ENCODE data around the gene VOPP1.

Gene VOPP1

DNA sequence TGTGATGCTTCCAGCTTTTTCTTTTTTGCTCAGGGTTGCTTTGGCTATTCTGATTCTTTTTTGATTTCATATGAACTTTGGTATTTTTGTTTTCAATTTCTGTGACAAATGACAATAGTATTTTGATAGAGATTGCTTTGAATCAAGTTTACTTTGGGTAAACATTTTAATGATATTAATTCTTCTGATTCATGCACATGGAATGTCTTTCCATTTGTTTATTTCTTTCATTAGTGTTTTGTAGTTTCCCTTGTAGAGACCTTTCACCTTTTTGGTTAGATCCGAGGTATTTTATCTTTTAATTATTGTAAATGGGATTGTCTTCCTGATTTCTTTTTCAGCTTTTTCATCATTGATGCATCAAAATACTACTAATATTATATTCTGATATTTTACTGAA is 114.0 kb downstream of the VOPP1 start:
- no peak for DNase-seq

DNA sequence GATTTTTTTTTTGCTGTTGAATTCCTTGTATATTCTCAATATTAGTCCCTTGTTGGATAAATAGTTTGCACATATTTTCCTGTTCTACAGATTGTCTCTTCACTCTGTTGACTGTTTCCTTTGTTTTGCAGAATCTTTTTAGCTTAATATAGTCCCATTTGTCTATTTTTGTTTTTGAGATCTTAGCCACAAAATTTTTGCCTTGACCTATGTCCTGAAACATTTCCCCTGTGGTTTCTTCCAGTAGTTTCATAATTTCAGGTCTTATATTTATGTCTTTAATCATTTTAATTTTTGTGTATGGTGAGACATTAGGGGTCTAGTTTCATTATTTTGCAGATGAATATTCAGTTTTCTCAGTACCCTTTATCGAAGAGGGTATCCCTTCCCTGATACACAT is 114.5 kb downstream of the VOPP1 start:
- no peak for DNase-seq

DNA sequence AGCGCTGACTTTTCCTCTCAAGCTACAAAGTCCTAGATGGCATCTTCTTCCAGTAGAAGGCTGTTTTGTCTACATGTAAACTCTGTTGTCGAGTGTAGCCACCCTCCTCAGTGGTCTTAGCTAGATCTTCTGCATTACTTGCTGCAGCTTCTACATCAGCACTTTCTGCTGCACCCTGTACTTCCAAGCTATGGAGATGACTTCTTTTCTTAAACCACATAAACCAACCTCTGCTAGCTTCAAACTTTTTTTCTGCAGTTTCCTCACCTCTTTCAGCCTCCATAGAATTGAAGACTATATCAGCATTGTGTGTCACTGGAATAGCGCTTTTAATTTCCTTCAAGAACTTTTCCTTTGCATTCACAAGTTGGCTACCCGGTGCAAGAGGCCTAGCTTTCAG is 119.3 kb downstream of the VOPP1 start:
- no peak for DNase-seq

DNA sequence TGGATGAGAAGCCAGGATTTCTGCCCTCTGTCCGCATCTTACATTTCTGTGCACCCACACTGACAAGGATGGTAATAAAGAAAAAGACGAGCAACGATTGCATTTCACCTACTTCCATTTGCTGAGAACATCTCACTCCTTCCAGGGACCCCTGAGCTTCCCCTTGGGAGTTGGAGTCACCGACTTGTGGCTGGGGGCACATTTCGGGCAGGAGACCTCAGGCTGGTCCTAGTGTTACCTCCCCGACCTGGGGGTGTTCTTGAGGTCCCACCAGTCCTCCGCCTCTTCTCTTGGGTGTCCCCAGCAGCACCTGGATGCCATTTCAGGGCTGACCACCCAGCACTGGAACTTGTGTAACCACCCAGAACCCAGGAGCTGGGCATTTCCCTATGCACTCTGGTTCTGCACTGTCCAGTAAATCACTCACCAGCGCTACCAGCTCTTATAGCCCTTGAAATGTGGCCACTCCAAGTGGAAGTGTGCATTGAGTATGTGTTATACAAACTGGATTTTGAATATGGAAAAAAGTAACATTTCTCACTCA is 122.2 kb downstream of the VOPP1 start:
- no peak for DNase-seq

DNA sequence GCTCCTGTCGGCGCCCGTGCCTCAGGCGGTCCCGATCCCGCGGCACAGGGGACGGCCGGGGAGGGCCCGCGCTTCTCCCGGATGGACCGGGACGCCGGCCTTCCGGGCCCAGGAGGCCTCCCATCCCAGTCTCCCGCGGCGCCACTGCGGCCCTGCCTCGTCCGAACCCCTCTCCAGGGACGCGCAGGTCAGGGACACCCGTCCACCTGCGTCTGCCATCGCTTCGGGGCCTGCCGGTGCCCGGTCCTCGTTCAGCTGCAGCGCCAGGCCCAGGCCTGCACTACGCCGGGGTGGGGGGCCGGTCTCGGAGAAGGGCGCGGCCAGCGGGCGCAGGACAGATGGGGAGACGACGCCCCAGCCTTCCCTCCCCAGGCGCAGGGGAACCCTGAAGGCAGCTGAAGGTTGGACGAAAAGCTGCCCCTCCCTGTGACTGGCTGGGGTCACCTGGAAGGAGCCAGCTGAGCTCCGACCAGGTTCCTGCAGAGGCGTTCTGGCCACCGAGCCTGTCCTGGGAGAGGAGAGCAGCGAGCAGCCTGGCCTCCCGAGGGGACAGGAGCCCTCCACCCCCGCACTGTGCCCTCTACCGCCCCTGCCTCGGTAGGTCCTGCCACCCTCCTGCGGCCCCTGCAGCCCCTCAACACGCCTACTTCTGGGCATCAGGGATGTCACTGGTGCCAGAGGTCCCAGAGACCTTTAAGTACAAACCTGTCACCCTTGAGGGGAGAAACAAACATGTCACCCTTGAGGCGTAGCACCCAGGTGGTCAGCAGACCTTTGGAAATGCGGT is 122.9 kb downstream of the VOPP1 start:
- DNase-seq, result no peak

DNA sequence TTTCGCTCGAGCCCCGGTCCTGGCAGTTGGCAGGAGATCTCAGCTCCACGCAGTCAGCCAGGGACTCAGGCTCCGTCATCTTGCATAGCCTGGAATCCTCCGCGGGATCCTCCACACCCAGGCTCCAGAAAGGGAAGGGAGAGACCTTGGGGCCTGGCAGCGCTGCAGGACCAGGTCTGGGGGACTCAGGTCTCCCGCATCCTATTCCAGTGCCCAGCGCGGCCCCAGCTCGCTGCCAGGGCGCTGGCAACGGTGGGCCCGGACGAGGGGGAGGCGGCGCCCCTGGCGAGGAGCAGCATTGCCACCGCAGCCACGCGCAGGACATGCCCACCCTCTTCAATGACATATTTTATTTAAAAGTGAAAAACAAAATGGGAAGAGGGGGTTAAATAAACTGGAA is 123.8 kb downstream of the VOPP1 start:
- DNase-seq, result no peak

DNA sequence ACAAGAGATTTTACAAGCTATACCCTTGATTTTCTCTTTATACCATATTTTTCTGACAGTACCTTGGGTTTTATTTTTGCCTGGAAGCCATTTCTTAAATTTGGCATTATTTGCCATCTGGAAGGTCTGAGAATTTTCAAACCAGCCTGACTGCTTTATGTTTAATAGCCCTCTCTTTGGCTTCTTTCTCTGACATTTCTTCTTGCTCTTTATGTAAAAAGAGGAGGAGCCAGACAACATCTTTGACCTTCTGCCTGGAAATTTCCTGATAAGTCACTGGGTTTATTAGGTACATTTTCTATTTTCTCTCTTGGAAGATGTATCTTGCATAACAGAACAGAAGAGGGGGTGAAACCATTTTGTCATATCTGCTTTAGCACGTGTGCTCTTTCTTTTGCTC is 127.5 kb downstream of the VOPP1 start:
- no peak for DNase-seq

DNA sequence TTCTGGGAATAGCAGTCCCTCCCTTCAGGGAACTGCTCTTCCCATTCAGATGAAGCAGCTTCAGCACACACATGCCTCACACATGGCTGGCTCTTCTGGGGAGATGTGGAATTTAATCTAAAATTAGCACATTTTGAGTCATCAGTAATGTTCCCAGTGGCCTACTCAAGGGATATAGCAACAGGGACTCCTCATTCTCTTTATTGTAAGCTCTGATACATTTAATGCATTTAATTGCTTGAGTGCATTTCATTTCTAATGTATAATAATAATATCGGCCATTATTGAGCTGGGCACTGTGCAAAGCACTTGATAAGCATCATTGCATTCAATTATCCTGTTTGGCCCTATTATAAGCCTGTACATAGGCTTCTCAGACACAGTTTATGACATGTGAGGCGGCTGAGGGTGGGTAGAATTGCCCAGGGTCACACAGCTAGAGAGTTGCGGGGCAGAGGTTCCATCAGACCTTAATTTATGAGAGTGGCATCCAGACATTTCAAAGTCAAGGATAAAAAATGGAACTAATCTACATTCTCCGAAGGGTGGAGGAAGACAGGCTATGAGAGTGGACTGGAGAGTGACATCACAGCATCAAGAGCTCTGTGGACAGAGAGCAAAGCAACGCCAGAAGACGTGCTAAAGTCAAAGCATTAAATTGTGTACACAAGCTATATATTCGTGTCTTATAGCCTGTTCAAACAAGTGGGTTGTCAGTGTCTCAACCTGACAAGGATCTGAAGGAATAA is 130.4 kb downstream of the VOPP1 start:
- DNase-seq, result no peak

DNA sequence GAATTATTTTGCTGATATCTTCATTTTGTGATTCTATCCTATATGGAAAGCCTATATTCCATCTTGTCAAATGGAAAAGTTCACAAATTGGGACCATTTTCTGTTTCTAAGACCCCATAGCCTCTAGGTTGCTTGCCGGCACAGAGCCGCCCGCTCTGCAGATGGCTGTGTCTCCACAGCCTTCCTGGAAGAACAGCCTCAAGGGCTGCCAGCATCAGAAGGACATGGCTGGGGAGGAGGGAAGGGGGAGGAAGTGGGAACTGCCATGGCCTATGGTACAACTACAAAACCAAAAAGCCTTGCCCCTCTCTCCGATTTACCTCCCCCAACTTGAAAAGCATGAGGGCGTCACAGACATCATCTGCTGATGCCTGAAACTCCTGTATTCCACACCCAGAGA is 131.3 kb downstream of the VOPP1 start:
- no peak for DNase-seq

DNA sequence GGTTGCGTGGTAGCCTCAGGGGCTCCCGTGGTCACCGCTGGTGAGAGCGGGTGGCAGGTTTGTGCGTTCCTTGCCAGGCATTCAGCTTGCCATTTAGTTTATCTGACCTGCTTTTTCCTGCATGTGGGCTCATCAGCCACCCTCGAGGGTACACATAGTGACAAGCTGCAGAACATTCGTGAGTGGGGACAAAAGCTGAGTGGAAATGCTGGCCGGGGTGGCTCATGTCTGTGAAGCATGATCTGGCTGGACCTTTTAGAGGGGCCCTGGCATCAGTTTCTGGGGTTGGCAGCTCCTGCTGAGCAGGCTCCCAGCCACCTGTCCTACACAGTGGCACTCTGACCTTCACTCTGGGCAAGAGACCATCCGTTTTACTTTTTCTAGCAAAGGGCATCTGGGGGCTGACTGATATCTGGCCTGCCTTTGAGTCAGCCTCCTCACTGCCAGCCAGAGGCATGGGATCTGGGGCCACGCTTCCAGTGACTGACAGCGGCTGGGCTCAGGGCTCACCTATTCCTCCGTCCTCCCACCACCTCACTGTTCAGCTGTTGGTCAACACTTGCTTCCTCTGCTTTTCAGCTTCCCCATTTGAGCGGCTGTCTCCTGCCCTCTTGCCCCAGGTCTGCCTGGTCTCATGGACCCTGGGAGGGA is 132.1 kb downstream of the VOPP1 start:
- no peak for DNase-seq

DNA sequence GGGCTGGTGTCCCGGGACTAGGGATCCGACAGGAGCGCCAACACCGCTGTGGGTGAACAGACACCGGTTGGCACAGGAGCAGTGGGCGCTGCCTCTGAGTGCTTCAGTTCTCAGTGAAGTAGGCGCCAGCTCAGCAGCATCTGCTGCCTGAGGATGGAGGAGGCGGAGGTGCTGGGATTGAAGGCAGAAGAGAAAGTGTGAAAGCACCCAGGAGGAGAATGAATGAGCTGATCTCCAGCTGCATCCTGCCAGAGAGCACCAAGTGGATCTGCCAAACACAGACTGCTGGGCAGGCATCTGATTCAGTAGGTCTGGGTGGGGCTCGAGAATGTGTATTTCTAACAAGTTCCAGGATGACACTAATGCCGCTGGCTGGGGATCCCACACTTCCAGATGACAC is 132.7 kb downstream of the VOPP1 start:
- DNase-seq, result no peak

DNA sequence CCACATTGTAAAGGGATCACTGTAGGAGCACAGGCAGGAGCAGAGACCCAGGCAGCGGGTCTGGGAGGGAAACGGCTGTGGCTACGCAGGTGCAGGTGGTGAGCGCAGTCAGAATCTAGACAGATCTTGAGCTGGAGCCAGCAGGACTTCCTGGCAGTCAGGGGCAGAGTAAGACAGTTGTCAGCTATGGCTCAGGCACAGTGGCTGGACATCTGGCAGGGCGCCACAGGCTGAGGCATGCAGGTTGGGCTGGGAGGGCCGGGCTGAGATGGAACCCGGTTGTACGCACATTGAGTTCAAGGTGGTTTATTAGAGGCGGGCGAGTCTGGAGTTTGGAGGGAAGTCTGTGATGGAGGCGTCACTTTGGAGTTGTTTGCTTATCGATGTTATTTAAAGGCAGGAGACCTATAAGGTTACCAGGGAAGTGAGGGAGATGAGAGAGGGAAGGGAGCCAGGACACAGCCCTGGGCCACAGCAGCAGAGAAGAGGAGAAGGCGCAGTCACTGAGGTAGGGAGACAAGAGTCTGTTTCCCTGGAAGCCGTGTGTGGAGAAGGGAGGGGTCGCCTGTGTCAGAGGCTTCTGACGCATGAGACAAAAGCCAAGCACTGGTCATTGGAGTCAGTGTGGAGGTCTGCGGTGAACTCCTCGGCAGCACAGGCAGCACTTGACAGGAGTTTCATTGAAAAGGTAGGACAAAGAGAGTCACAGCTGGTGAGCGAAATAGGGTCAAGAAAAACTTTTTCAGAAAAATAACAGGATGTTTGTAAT is 133.4 kb downstream of the VOPP1 start:
- DNase-seq, result no peak

DNA sequence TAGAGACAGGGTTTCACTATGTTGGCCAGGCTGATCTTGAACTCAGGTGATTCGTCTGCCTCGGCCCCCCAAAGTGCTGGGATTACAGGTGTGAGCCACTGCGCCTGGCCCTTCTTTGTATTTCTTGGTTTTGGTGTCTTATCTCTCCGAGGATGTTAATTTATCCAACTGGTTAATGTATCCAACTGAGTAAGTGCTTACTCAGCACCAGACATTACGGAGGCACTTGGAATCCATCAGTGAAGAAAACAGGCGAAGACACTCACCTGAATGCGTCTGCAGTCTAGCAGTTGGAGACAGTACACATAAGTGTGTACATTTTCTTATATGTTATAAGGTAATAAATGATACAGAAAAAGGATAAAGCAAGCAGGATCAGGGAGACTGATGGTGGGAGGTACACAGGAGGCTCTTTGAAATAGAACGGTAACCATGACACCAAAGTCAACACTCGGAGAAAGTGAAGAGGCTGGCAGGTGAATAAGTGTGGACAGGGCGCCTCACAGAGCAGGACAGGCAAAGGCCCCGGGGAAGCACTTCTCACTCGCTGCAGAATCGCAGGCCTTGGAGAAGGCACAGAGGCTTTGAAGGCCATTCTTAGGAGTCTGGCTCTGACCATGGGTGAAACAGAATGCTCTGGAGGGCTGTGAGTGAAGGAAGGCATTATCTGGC is 134.1 kb downstream of the VOPP1 start:
- no peak for DNase-seq

DNA sequence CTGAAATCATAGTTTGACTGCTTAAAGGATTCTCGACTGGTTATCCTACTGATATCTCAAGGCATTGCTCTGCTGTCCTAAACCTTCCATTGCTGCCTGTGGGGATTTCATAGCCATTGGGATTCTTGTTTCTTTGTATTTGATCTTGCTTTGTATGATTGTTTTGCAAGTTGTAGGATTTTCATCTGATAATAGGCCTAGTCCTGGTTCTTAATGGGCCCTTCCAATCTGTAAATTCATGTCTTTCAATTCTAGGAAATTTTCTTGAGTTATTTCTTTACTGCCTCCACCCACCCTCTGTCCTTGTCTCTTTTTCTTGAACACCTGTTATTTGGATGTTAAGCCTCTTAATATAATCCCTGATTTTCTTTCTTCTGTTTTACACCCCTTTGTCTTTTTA is 134.9 kb downstream of the VOPP1 start:
- DNase-seq, result no peak

DNA sequence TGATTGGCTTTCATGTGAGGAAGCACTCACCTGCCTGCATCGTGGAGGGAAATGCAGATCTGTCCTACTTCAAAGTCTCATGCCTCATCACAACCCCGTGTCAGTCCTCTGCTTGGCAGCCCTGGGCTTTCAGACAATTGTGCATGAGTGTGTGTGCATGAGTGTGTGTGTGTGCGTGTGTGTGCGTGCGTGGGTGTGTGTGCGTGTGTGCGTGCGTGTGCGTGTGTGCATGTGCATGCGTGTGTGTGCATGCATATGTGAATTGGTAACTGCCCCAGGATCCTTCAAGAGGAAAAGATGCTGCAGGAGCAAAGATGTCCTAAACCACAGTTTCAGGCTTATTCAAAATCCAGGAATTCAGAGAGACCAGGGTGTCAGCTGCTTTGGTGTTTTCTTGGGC is 135.8 kb downstream of the VOPP1 start:
- no peak for DNase-seq

DNA sequence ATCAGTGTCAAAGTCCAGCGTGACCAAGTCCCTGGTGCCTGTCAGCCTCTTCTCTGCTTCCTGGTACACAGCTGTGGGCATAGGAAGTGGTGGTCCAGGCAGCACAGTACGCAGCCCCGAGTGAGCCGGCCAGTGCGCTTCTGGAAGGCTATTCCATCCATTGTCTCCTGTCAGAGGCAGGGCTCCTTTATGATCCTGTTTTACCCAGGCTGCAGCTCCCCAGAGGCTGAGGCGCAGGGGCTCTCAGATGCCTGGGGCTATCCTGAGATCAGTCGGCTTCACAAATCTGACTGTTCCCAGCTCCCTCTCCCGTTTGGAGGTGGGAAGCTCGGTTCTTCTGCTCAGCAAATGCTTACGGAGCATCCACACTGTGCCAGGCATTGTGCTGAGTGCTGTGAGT is 136.8 kb downstream of the VOPP1 start:
- DNase-seq, result no peak

DNA sequence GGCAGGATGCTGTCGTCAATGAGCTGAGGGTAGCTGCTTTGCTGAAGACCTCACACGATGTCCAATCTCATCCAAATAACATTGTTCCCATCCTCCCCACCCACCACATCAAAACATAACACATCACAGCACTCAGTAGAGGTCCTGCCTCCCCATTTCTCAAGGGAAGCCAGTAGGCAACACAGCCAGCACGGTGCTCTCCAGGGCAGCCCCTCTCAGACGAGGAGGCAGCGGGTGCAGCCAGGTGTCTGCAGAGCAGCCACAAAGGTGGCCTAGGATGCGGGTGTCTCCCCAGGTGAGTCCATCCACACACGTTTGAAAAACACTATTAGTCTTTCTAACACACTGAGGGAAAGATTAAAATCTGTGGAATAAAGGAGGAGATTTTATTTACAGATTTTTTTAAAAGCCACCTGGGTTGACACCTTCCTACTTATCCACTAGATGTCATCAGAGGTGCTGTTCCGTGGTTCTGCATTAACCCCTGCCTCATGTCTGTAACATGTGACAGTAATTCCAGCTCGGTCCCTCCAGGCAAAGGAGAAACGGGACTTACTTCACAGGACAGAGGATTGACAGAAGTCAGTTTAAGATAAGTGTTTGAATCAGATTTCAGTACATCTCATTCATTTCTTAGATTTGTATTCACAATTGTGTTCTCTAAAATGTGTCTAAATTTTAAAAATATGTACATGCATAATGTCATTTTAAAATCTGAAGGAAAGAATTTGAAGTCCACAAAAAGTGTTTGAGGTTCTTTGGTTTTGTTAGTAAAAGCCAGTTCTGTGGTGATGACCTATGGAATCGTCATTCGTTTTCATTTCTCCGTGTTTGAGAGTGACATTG is 139.1 kb downstream of the VOPP1 start:
- no peak for DNase-seq

DNA sequence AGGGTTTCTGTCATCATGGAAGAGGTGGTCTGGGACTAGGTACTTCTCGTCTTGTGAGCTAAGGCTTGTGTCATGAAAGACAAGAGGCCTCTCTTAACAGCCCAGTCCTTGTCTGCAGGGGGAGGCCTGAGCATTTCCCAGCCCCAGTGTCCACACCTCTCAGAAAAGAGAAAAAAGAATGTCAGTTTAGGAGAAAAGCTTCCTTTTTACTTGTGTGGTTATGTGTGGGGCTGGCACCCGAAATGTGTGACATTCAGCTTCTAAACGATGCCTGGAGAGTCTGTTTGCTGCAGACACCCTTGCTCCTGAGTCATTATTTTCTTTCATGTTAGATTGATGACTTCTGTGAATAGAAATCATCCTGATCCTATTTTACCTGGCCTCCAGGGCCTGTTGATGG is 139.8 kb downstream of the VOPP1 start:
- no peak for DNase-seq

DNA sequence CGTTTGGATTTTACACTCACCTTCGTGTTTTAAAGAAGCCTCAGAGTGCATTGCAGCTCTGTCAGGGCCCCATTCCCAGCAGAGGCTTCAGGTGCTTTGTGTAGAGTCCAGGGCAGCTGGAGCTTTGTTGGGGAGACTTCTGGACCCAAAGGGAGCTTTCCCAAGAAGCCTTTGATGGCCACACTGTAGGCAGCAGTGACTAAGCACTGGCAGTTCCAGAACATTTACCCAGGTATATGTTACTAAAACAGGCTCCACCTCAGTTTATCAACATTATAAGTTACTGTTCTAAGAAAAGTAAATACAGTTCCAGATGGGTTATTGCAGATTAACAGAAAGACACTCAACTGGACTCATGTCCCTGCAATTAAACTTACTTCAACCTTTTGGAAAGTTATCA is 140.4 kb downstream of the VOPP1 start:
- DNase-seq, result no peak

DNA sequence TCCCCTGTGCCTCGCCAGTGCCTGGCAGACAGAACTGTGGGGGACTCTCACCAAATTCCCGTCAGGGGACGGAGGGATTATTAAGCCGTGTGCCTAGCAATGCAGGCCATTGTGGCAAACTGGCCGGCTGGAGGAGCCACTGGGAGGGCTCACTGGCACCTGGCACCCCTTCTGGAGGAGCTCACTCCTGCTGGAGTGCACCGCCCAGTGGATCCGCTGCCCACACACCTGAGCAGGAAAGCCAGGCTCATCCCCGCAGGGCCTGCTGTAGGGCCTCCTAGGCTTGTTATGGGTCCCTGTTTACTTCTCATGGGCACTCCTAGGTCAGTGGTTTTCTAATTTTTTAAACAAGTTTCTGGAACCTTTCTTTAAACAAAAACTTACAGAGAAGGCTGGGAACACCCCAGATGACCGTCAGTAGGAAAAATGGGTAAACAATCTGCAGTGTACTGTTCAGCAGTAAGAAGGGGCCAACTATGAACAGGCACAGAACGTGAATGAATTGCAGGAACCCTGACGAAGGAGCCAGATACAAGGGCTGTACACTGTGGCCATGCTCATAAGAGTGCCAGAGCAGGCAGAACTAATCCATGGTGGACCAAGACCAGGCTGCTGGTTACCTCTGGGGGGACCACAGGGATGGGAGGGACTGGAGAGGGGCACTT is 142.3 kb downstream of the VOPP1 start:
- DNase-seq, result no peak

DNA sequence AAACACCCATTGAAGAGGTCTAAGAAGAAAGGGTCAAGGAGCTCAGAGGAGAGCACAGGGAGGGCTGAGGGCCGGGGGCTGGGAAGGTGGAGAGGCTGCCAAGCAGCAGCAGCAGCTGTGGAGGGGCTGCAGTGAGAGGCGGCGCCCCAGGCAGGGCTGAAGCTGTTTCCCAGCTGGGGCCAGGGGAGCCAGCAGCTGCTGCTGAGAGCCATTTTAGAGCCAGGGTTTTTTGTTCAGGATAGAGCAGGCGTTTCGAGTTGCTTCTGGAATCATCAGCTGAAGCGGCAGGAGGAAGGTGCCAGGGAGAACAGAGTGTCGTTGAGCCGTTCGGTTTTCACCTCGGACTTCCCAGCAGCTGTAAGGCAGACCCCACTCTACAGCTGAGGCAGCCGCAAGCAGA is 144.5 kb downstream of the VOPP1 start:
- no peak for DNase-seq

Measured in activated effector memory CD4-positive, alpha-beta T cell treated with Interleukin-2 at 50 U/mL for 16 hours (primary cell).